Activated CD8-positive, alpha-beta memory T cell treated with anti-CD3 and anti-CD28 coated beads, Interleukin-2, amount 10 ng/mL, durations not matched to agents 7 days and 5 days (primary cell): Measurements from ENCODE around the gene MICALL1. TPM values are rescaled to one million over a fixed set of nuclear protein-coding genes. Genes with fewer than 3 reads are reported as not detected.
A peak's percentile ranks its signal among the peaks of the same experiment; 100 is the strongest.

Source experiments
- ATAC-seq: fragments of 150-1000 bp; cut with Tn5 transposase; one replicate; pipeline ENCODE4 v1.10.0; 2021; ENCODE audit warnings: moderate library complexity
- CTCF ChIA-PET: fragments of 350-600 bp; sonication (Branson Sonifier 250); formaldehyde crosslinking; loops from one replicate; lab custom pipeline; 2021; ENCODE audit warnings: antibody characterized with exemption; lab: Charles Lee
- DNase-seq: peaks from one replicate; pipeline ENCODE4 v3.0.0-alpha.2; 2020
- H3K27ac Mint-ChIP-seq: one replicate; pipeline ENCODE4 v1.8.0; 2021; ENCODE audit warnings: mild to moderate bottlenecking, mixed read lengths
- H3K27me3 Mint-ChIP-seq: one replicate; pipeline ENCODE4 v1.8.0; 2021; ENCODE audit warnings: mixed read lengths
- H3K36me3 Mint-ChIP-seq: one replicate; pipeline ENCODE4 v1.8.0; 2021; ENCODE audit warnings: mild to moderate bottlenecking, mixed read lengths
- H3K4me1 Mint-ChIP-seq: one replicate; pipeline ENCODE4 v1.8.0; 2021; ENCODE audit warnings: mixed read lengths
- H3K4me3 Mint-ChIP-seq: one replicate; pipeline ENCODE4 v1.8.0; 2021; ENCODE audit warnings: mild to moderate bottlenecking, moderate library complexity, mixed read lengths
- H3K9me3 Mint-ChIP-seq: one replicate; pipeline ENCODE4 v1.8.0; 2022; ENCODE audit warnings: low read depth, mixed read lengths
- total RNA-seq, 2 experiments: library from RNA; stranded (reverse); gene quantifications; one replicate each; pipeline ENCODE4 v1.2.3, GENCODE V29; 2021

The MICALL1 gene, protein sequence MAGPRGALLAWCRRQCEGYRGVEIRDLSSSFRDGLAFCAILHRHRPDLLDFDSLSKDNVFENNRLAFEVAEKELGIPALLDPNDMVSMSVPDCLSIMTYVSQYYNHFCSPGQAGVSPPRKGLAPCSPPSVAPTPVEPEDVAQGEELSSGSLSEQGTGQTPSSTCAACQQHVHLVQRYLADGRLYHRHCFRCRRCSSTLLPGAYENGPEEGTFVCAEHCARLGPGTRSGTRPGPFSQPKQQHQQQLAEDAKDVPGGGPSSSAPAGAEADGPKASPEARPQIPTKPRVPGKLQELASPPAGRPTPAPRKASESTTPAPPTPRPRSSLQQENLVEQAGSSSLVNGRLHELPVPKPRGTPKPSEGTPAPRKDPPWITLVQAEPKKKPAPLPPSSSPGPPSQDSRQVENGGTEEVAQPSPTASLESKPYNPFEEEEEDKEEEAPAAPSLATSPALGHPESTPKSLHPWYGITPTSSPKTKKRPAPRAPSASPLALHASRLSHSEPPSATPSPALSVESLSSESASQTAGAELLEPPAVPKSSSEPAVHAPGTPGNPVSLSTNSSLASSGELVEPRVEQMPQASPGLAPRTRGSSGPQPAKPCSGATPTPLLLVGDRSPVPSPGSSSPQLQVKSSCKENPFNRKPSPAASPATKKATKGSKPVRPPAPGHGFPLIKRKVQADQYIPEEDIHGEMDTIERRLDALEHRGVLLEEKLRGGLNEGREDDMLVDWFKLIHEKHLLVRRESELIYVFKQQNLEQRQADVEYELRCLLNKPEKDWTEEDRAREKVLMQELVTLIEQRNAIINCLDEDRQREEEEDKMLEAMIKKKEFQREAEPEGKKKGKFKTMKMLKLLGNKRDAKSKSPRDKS
- total RNA-seq = 10 to 100 TPM; 19.7 to 23.1 TPM

DNA sequence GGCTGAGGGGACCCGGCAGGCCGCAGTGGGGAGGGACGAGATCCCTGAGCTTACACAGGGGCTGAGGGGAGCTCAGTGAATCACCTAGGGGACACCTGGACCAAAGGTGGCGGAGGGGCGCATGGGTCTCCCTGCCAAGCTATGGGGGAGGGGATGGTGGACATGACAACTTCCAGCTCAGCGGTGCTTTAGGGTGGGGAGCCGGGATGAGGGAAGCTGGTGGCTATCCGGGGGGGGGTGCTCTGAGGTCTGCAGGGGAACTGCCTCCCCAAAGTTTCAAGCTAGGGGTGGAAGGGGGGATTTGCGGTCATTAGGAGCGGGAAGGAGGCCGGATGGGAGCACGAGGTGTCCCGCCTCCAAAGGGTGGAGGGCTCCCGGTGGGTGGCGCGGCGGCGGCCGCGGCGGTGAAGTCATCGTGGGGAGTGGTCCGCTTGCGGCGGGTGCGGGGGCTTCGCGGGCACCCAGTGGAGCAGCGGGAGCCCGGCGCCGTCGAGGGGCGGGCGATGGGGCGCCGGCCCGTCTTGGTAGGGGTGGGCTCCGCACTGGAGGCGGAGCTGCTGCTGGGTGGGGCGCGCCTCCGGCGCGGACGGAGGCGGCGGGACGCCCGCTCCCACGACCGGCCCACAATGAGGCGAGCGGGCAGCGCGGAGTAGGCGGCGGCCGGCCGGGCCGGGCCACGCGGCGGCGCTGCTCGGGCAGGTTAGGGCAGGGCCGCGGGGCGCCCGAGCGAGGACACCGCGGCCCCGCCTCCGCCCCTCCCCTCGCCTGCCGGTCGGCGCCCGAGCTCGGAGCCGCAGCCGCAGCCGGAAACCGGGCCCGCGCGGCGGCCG, at the start of gene MICALL1:
TSS of gene MICALL1 (plus strand) at position 764 of the 830 bp plus-strand sequence. CDS start 126 bp downstream, outside the sequence.
- Mint-ChIP-seq H3K36me3 (no peaks in the 10 kb centered on the region), H3K27ac (peak within 1 kb of the TSS; percentile 76), H3K4me1 (peaks cover 30% of the 10 kb centered on the region), H3K4me3 (peak within 1 kb of the TSS; percentile 66), H3K9me3 (no peaks in the 10 kb centered on the region), H3K27me3 (no peaks in the 10 kb centered on the region)
- ATAC-seq (peak; percentile 89), DNase-seq (peak; percentile 69)
- CTCF ChIA-PET = interaction anchor here (0.6 to 2.5 kb wide), 13 partner anchors 8 to 648 kb away, joined by 3 to 16 read pairs (median 6); partner anchors contain the start of genes C22orf23 and POLR2F

DNA sequence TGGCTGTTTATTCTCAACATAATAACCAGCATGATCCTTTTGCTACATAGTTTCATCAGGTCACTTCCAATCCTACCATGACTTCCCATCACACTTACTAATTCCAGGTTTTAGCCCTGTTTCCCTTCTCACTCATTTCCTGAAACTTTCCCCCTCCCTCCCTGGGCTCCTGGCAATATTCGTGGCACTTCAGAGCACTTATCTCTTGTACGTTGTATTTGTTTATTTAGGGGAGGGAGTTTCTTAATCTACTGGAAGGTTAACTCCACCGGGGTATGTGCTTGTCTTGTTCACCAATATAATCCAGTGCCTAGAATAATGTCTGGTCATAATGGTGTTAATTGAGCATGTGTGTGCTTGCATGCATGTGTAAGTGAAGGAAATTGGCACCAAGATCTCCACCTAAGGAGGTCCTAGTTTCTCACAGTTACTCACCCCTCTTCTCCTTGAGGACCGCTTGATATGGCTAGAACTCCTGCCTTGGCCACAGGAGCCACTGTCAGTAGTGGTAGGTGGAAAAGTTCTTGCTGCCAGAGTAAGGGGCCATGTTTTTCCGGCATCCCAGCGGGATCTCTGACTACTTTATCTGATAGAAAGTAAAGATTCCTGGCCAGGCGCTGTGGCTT, 45.2 kb upstream of the MICALL1 start:
- DNase-seq = no peak
- peaks cover 50% of the 10 kb centered on the region for H3K36me3 Mint-ChIP-seq
- H3K4me1 Mint-ChIP-seq = peaks cover 3% of the 10 kb centered on the region
- no peaks in the 10 kb centered on the region for H3K27me3 Mint-ChIP-seq
- H3K4me3 Mint-ChIP-seq = no peak overlapping the region
- no peak for ATAC-seq
- H3K9me3 Mint-ChIP-seq = no peaks in the 10 kb centered on the region
- H3K27ac Mint-ChIP-seq = no peak overlapping the region
- CTCF ChIA-PET = interaction anchor here (1.4 to 6.5 kb wide), 6 partner anchors 17 to 105 kb away, joined by 3 to 138 read pairs (median 8); partner anchors contain the start of genes ANKRD54 and GCAT

DNA sequence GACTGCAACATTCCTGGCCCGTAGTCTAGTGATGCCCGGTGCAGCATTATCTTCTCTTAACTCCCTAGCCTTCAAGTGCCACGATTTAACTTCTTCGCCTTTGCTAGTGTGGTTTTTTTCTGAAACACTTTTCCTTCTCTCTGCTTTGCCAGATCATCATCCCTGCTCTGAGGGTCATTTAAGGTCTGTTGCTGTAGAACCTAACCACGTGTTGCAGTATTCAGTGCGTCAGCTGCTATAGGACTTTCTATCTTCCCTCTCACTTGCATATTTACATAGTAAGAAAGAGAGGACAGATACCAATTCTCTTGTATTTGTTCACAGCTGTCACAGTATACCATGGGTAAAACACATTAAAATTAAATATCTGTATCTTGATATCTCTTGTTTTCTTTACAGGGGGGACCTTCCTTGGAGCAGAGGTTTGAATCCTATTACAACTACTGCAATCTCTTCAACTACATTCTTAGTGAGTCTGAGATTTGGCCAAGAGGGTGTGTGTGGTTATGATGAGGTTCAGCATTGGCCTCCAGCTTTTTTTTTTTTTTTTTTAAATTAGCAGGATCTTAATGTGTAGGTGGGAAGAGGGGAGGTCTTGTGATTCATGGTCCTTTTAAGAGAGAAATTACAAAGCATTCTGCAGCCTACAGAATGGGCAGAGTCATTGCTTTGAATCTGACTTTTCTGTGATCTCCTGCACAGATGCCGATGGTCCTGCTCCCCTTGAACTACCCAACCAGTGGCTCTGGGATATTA, 43.3 kb upstream of the MICALL1 start:
- no peak overlapping the region for H3K4me3 Mint-ChIP-seq
- H3K27ac Mint-ChIP-seq = no peak overlapping the region
- H3K27me3 Mint-ChIP-seq = no peaks in the 10 kb centered on the region
- ATAC-seq (no peak), DNase-seq (no peak)
- peaks cover 3% of the 10 kb centered on the region for H3K4me1 Mint-ChIP-seq
- no peaks in the 10 kb centered on the region for H3K9me3 Mint-ChIP-seq
- CTCF ChIA-PET = interaction anchor here (0.6 to 6.5 kb wide), 38 partner anchors 8 to 324 kb away, joined by 3 to 138 read pairs (median 6); partner anchors contain the start of genes ANKRD54, C22orf23, EIF3L and GALR3
- peaks cover 54% of the 10 kb centered on the region for H3K36me3 Mint-ChIP-seq

DNA sequence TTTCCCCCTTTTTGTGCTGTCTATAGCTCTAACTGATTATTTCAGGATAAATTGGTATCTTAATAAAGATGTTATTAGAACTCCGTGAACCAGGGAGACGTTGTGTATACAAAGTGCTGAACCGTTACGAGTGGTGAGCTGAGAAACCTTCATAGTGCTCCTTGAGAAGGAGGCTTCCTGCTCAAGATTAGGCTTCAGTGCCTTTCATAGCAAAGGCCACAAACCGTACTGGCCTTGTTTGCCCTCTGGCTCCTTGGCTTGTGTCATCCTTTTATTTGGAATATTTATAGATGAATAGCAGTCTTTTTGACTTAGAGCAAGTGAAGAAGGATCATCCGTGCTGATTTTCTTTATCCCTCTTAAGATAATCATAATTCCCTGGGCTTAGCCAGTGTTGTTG, 40.6 kb upstream of the MICALL1 start:
- Mint-ChIP-seq H3K27ac (no peak overlapping the region), H3K9me3 (no peaks in the 10 kb centered on the region)
- CTCF ChIA-PET = interaction anchor here (0.7 to 6.5 kb wide), 3 partner anchors 10 to 48 kb away, joined by 3 to 138 read pairs (median 3); partner anchors contain the start of gene ANKRD54

DNA sequence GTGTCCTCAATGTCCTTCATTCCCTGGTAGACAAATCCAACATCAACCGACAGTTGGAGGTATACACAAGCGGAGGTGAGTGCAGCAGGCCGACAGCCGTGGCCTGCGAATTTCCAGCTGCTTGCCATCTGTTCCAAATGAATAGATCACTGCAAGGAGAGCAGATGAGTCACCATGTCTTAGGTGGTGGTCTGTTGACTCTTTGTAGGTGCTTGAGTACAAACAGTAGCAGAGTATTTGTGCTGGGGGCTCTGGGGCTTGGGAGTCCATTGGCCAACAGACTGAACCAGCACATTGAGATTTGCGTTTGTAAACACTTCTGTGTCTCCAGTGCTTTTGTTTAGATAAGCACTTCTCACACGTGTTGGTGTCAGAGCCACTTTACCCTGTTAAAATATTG, 35.8 kb upstream of the MICALL1 start:
- Mint-ChIP-seq H3K27me3 (no peaks in the 10 kb centered on the region), H3K9me3 (no peaks in the 10 kb centered on the region), H3K4me3 (no peak overlapping the region), H3K36me3 (peaks cover 50% of the 10 kb centered on the region), H3K4me1 (no peaks in the 10 kb centered on the region), H3K27ac (no peak overlapping the region)
- ATAC-seq (no peak), DNase-seq (no peak)
- CTCF ChIA-PET = no interaction called here

More for the DNA sequence above, 40.6 kb upstream of the MICALL1 start:
- Mint-ChIP-seq H3K27me3 (no peaks in the 10 kb centered on the region), H3K36me3 (peaks cover 54% of the 10 kb centered on the region), H3K4me3 (no peak overlapping the region), H3K4me1 (peaks cover 3% of the 10 kb centered on the region)
- DNase-seq (no peak), ATAC-seq (no peak)

DNA sequence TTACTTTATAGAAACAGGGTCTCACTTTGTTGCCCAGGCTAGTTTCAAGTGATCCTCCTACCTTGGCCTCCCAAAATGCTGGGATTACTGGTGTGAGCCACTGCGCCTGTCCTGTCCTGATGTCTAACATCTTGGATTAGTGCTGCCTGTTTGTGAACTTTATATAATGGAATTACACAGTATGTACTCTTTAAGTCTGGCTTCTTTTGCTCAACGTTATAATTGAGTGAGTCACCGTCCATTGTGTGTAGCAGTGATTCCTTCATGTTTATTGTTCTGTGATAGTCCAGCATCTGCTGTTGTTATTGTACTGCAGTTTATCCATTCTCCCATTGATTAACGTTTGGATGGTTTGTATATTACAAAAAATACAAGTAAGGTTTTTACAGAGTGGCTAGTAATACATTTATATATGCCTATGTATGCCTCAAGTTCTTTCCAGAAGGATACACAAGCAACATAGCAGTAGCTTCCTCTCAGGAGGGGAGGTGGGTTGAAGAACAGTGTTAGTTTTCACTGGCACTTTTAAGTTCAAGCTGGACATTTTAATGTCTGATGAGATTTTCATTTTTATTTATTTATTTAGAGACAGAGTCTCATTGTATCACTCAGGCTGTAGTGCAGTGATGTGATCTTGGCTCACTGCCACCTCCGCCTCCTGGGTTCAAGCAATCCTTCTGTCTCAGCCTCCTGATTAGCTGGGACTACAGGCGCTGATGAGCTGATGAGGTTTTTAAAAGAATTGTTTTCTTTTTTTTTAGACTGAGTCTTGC, 25.2 kb upstream of the MICALL1 start:
- Mint-ChIP-seq H3K4me1 (peaks cover 4% of the 10 kb centered on the region), H3K27me3 (no peaks in the 10 kb centered on the region), H3K27ac (no peak overlapping the region), H3K9me3 (no peaks in the 10 kb centered on the region), H3K36me3 (peaks cover 42% of the 10 kb centered on the region), H3K4me3 (no peak overlapping the region)
- CTCF ChIA-PET = interaction anchor here (0.9 to 2.3 kb wide), 4 partner anchors 18 to 63 kb away, joined by 3 to 12 read pairs (median 5); no protein-coding TSS in a partner anchor
- ATAC-seq (no peak), DNase-seq (no peak)

DNA sequence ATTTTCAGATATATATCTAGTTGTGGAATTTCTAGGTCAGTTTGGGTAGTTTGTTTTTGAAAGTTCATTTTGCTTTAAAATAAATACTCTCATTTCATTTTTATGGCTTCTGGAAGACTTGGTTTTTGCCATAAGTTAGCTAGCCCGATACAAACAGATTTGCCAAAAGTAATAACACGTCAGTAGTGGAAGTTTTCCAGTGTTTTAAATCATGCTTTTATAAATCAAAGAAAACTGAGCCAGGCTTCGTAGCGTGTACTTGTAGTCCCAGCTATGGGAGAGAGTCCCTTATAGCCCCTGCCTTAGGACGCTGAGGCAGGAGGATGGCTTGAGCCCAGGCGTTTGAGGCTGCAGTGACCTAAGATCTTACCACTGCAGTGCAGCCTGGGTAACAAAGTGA, 21.7 kb upstream of the MICALL1 start:
- no peak for ATAC-seq

DNA sequence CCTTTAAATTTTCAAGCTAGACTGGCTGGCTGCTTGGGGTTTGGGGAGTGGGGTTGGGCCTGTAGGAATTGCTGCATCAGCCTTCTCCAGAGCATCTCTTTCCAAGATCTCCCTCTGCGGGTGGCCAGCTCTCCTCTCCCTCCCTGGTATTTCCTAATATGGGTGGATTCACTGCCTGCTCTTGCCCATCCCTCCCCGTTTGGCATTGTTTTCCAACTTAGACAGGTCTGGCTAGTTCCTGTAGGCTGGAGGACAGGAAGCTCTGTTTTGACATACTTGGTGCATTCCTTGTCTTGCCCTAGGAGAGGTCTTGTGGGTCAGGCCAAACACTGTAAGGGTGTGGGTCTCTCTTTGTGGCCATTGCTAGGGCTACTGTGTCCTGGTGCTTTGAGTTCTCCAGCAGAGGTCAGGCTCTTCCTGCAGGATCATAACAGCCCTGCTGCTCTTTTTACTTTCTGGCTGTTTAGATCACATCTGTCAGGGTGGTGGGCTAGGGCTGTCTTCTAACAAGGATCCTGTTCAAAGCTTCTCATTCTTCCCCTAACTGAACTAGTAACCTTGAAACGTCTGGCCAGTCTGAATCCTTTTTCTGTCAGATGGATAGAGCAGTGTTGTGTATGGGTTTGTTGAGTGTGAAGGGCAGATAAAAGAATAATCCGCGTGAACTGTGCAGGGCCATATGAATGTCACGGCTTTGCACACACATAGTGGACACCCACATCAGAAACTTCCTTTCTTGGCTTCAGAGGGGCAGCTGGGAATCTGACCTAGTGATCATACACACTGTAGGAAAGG, 18.3 kb upstream of the MICALL1 start:
- H3K4me1 Mint-ChIP-seq = peaks cover 4% of the 10 kb centered on the region
- DNase-seq (no peak), ATAC-seq (no peak)
- no peak overlapping the region for H3K4me3 Mint-ChIP-seq
- peaks cover 33% of the 10 kb centered on the region for H3K36me3 Mint-ChIP-seq
- CTCF ChIA-PET = interaction anchor here (1.7 to 2.2 kb wide), 2 partner anchors 24 to 77 kb away, joined by 5 read pairs; no protein-coding TSS in a partner anchor
- no peaks in the 10 kb centered on the region for H3K27me3 Mint-ChIP-seq
- H3K9me3 Mint-ChIP-seq = no peaks in the 10 kb centered on the region
- H3K27ac Mint-ChIP-seq = no peak overlapping the region

More for the DNA sequence above, 21.7 kb upstream of the MICALL1 start:
- Mint-ChIP-seq H3K36me3 (peaks cover 38% of the 10 kb centered on the region), H3K4me3 (no peak overlapping the region), H3K27me3 (no peaks in the 10 kb centered on the region), H3K27ac (no peak overlapping the region), H3K9me3 (no peaks in the 10 kb centered on the region), H3K4me1 (peaks cover 4% of the 10 kb centered on the region)
- DNase-seq = no peak
- CTCF ChIA-PET = interaction anchor here (1.1 to 2.3 kb wide), 3 partner anchors 21 to 81 kb away, joined by 3 to 10 read pairs (median 5); no protein-coding TSS in a partner anchor

DNA sequence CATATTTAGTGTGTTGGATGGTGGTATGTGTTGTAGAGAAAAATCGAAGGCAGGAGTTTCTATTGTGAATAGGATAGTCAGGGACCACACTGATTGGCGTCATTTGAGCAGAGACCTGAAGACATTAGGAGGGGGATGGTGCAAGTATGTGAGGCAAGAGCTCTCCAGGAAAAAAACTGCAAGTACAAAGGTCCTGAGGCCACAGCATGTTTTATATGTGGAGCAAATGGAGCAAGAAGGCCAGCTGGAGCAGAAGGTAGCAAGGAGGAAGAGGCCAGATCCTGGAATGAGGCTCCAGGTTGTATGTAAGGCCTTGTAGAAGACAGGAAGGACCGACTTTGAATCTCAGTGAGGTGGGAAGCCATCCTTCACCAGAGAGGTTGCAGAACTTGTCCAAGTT, 14.2 kb upstream of the MICALL1 start:
- DNase-seq (no peak), ATAC-seq (no peak)
- peaks cover 17% of the 10 kb centered on the region for H3K4me1 Mint-ChIP-seq
- peaks cover 21% of the 10 kb centered on the region for H3K36me3 Mint-ChIP-seq
- H3K9me3 Mint-ChIP-seq = no peaks in the 10 kb centered on the region
- H3K27me3 Mint-ChIP-seq = no peaks in the 10 kb centered on the region
- no peak overlapping the region for H3K4me3 Mint-ChIP-seq
- CTCF ChIA-PET = interaction anchor here (1.2 to 1.6 kb wide), 3 partner anchors 28 to 74 kb away, joined by 3 to 4 read pairs (median 4); no protein-coding TSS in a partner anchor
- H3K27ac Mint-ChIP-seq = no peak overlapping the region

DNA sequence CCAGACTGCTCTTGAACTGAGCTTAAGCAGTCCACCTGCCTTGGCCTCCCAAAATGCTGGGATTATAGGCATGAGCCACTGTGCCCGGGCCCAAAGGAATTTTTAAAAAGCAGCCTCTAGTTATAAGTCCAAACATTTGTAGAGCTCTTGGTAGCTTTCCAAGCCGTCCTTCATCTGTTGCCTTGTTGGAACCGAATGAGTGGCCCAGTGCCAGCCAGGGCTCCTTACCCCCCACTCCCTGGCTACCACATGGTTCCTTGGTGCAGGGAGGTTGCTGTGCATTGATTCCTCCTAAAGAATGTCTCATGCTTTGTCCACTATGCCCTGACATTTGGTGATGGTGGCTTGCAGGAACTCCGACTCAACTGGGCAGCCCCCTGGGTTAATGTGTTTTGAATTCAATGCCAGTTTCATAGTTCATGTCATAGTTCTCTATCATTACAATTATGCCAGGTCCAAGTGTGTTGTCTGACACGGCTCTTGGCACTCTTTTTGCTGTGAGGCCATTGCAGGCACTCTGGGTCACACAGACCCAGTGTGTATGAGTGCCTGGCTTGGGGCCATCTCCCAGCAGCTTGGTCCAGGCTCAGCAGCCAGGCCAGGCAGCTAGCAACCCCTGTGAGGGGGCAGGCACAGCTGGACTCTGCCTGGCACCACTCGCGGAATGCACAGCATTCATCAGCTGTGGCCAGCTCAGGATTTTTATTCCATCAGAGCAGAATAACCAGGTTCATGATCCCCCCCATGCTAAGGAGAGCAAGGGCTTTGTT, 13.3 kb upstream of the MICALL1 start:
- no peak for DNase-seq

More for the DNA sequence above, 13.3 kb upstream of the MICALL1 start:
- Mint-ChIP-seq H3K36me3 (peaks cover 17% of the 10 kb centered on the region), H3K9me3 (no peaks in the 10 kb centered on the region), H3K4me3 (no peak overlapping the region), H3K27me3 (no peaks in the 10 kb centered on the region), H3K27ac (peak overlapping the region; percentile 50), H3K4me1 (peaks cover 21% of the 10 kb centered on the region)
- CTCF ChIA-PET = interaction anchor here (1.2 to 1.6 kb wide), 3 partner anchors 29 to 74 kb away, joined by 3 to 4 read pairs (median 4); no protein-coding TSS in a partner anchor
- ATAC-seq = no peak
